Spinal cord (tissue), 10 donors: ENCODE measurements around the gene UCMA. TPM values are rescaled to one million over a fixed set of nuclear protein-coding genes. Genes with fewer than 3 reads are reported as not detected.
A peak's percentile ranks its signal among the peaks of the same experiment; 100 is the strongest.
"Not testable (repeated sequence)": the region's sequence is repeated elsewhere in the genome, so short reads cannot be mapped to it uniquely, and the experiment has no call there.

Source experiments
- DNase-seq, 6 donors: peaks; one replicate each; pipeline versions ENCODE4 v3.0.0 to v3.0.0-alpha.2; 2013 to 2015; ENCODE audit warnings: low spot score in 6 of 6, low read depth in 4 of 6
- H3K27ac ChIP-seq: one replicate; pipeline ENCODE4 v1.5.1; 2013; ENCODE audit warnings: low read depth, low read length, control low read depth
- H3K27me3 ChIP-seq: one replicate; pipeline ENCODE4 v1.6.1; 2013; ENCODE audit warnings: low read length; ENCODE audit not compliant: control insufficient read depth, insufficient read depth
- H3K36me3 ChIP-seq: one replicate; pipeline ENCODE4 v1.6.1; 2013; ENCODE audit warnings: low read length; ENCODE audit not compliant: control insufficient read depth, insufficient read depth
- H3K4me1 ChIP-seq: one replicate; pipeline ENCODE4 v1.6.1; 2013; ENCODE audit warnings: low read length; ENCODE audit not compliant: control insufficient read depth, insufficient read depth
- H3K4me3 ChIP-seq: one replicate; pipeline ENCODE4 v1.5.1; 2013; ENCODE audit warnings: low read depth, low read length, control low read depth
- H3K9me3 ChIP-seq: one replicate; pipeline ENCODE4 v1.6.1; 2013; ENCODE audit warnings: low read length; ENCODE audit not compliant: control insufficient read depth, insufficient read depth
- WGBS: methylation state at CpG from one replicate; pipeline ENCODE4 v1.1.5; 2013; ENCODE audit warnings: missing lambda C conversion rate; ENCODE audit not compliant: insufficient coverage; 5-methylcytosine and 5-hydroxymethylcytosine counted together
- polyA plus RNA-seq, 2 donors: library from polyadenylated mRNA; unstranded; fragments of 120-200 nt; gene quantifications; one replicate each; pipeline ENCODE4 v1.2.1, GENCODE V29; 2013; ENCODE audit not compliant: insufficient read length in 2 of 2
- total RNA-seq, 2 donors: library from RNA; depleted of rRNA in 1 of 2; stranded (reverse); fragments of 120-200 nt in 1 of 2; fragments of >200 nt in 1 of 2; gene quantifications; one replicate each; pipeline versions ENCODE4 v1.2.3 to v1.2.4, GENCODE V29; 2013 to 2014
- donor health status: healthy.

The UCMA gene
- total and polyA plus RNA-seq, 4 donors: 0.41 to 0.94 (median 0.42) TPM; not detected in 1

GRCh38 chr10:13263591-13263990, 29.4 kb upstream of the UCMA start:
- no peak overlapping the region for H3K27ac ChIP-seq
- H3K9me3 ChIP-seq: no peaks in the 10 kb centered on the region
- peak in 2 of 6 donors; percentile 39 to 41 for DNase-seq
- no peaks in the 10 kb centered on the region for H3K36me3 ChIP-seq
- no peak overlapping the region for H3K4me3 ChIP-seq
- H3K4me1 ChIP-seq: no peaks in the 10 kb centered on the region
- H3K27me3 ChIP-seq: no peaks in the 10 kb centered on the region
- 62% methylated on average over 7 of the region's 7 CpGs for WGBS

- 88% methylated on average over 1 of the region's 1 CpG for WGBS
- H3K4me1 ChIP-seq: no peaks in the 10 kb centered on the region
- no peaks in the 10 kb centered on the region for H3K9me3 ChIP-seq
- H3K27ac ChIP-seq: no peak overlapping the region
- no peaks in the 10 kb centered on the region for H3K36me3 ChIP-seq
- no peak for DNase-seq
- no peaks in the 10 kb centered on the region for H3K27me3 ChIP-seq
- H3K4me3 ChIP-seq: no peak overlapping the region
Observed at GRCh38 chr10:13262433-13262832, 28.3 kb upstream of the UCMA start.

- no peak for DNase-seq
- Histone ChIP-seq H3K27ac (no peak overlapping the region), H3K27me3 (no peaks in the 10 kb centered on the region), H3K9me3 (no peaks in the 10 kb centered on the region), H3K4me1 (no peaks in the 10 kb centered on the region), H3K4me3 (no peak overlapping the region), H3K36me3 (no peaks in the 10 kb centered on the region)
- no CpG with 5 or more reads among the region's 5 CpGs for WGBS
Observed at GRCh38 chr10:13257621-13258140, 23.5 kb upstream of the UCMA start.

- no peak for DNase-seq
- no peak overlapping the region for H3K4me3 ChIP-seq
- WGBS: no CpG with 5 or more reads among the region's 2 CpGs
- no peaks in the 10 kb centered on the region for H3K9me3 ChIP-seq
- no peak overlapping the region for H3K27ac ChIP-seq
- H3K27me3 ChIP-seq: no peaks in the 10 kb centered on the region
- no peaks in the 10 kb centered on the region for H3K36me3 ChIP-seq
- no peaks in the 10 kb centered on the region for H3K4me1 ChIP-seq
Observed at GRCh38 chr10:13256627-13257026, 22.5 kb upstream of the UCMA start.

- no peak overlapping the region for H3K27ac ChIP-seq
- WGBS: 100% methylated on average over 3 of the region's 4 CpGs
- DNase-seq: no peak
- H3K4me3 ChIP-seq: no peak overlapping the region
- no peaks in the 10 kb centered on the region for H3K27me3 ChIP-seq
- no peaks in the 10 kb centered on the region for H3K4me1 ChIP-seq
- H3K9me3 ChIP-seq: no peaks in the 10 kb centered on the region
- no peaks in the 10 kb centered on the region for H3K36me3 ChIP-seq
Observed at GRCh38 chr10:13253726-13254125, 19.6 kb upstream of the UCMA start.

- H3K27me3 ChIP-seq: no peaks in the 10 kb centered on the region
- no peak overlapping the region for H3K27ac ChIP-seq
- H3K36me3 ChIP-seq: no peaks in the 10 kb centered on the region
- H3K4me3 ChIP-seq: no peak overlapping the region
- no CpG with 5 or more reads among the region's 4 CpGs for WGBS
- no peaks in the 10 kb centered on the region for H3K4me1 ChIP-seq
- H3K9me3 ChIP-seq: no peaks in the 10 kb centered on the region
- no peak for DNase-seq
Observed at GRCh38 chr10:13247784-13248183, 13.6 kb upstream of the UCMA start.

GRCh38 chr10:13247246-13247645, 13.1 kb upstream of the UCMA start:
- Histone ChIP-seq H3K27me3 (no peaks in the 10 kb centered on the region), H3K9me3 (no peaks in the 10 kb centered on the region), H3K27ac (no peak overlapping the region), H3K4me1 (no peaks in the 10 kb centered on the region), H3K36me3 (no peaks in the 10 kb centered on the region), H3K4me3 (no peak overlapping the region)
- DNase-seq: peak in 1 of 6 donors; percentile 18
- 61% methylated on average over 7 of the region's 9 CpGs for WGBS

GRCh38 chr10:13242260-13242659, 8.1 kb upstream of the UCMA start:
- WGBS: no CpG with 5 or more reads among the region's 5 CpGs
- not testable (repeated sequence) for DNase-seq, H3K9me3 ChIP-seq, H3K27ac ChIP-seq, H3K4me3 ChIP-seq, H3K4me1 ChIP-seq, H3K36me3 ChIP-seq, H3K27me3 ChIP-seq

- no peak for DNase-seq
- H3K27ac ChIP-seq: no peak overlapping the region
- no peaks in the 10 kb centered on the region for H3K27me3 ChIP-seq
- H3K36me3 ChIP-seq: no peaks in the 10 kb centered on the region
- no peak overlapping the region for H3K4me3 ChIP-seq
- H3K4me1 ChIP-seq: no peaks in the 10 kb centered on the region
- WGBS: 90% methylated on average over 2 of the region's 3 CpGs
- no peaks in the 10 kb centered on the region for H3K9me3 ChIP-seq
Observed at GRCh38 chr10:13241613-13242012, 7.4 kb upstream of the UCMA start.

GRCh38 chr10:13239923-13240322, 5.7 kb upstream of the UCMA start:
- H3K27ac ChIP-seq: no peak overlapping the region
- no peak for DNase-seq
- 100% methylated on average over 2 of the region's 7 CpGs for WGBS
- H3K27me3 ChIP-seq: no peaks in the 10 kb centered on the region
- no peaks in the 10 kb centered on the region for H3K36me3 ChIP-seq
- H3K4me3 ChIP-seq: no peak overlapping the region
- H3K9me3 ChIP-seq: no peaks in the 10 kb centered on the region
- no peaks in the 10 kb centered on the region for H3K4me1 ChIP-seq
